Measurements from ENCODE around the gene C16orf54. TPM values are rescaled to one million over a fixed set of nuclear protein-coding genes. Genes with fewer than 3 reads are reported as not detected.

Gene C16orf54
- total and polyA plus RNA-seq, 10 of the 15 experiments (the other 5 are each of a cell fraction or from before 2014, with no cell fraction given) = 2.1 to 13.3 (median 5.4) TPM

- SMC1A ChIA-PET (ENCODE audit: uncharacterized antibody, unreplicated experiment) = interaction anchor here (1.0 kb wide), 2 partner anchors 12 to 14 kb away, joined by 3 to 4 read pairs; no protein-coding TSS in a partner anchor
- H3K9me3 ChIP-seq (replicated peaks; ENCODE audit: control insufficient read depth, insufficient read depth, low read length) = no peaks in the 10 kb centered on the region; the same call in 2 of the 3 replicates
- TF ChIP-seq ZBTB33 (IDR thresholded peaks at IDR 0.05) = peak; percentile 33; the same call in 1 of the 2 replicates
- no peak for TF ChIP-seq STAT1 (conservative IDR thresholded peaks at IDR 0.05)
- peaks cover 39% of the 10 kb centered on the region for H3K4me1 ChIP-seq (ENCODE audit: control insufficient read depth, insufficient read depth, low read length)
- CTCF ChIA-PET = interaction anchor here (0.9 to 1.6 kb wide), 2 partner anchors 13 to 75 kb away, joined by 3 to 4 read pairs; partner anchors contain the start of gene MVP
- H2AFZ ChIP-seq (ENCODE audit: control insufficient read depth, low read depth, low read length) = no peak overlapping the region
- WGBS (ENCODE audit: insufficient coverage, insufficient replicate concordance, low lambda C conversion rate, missing lambda C conversion rate) = 75% methylated on average over 19 of the region's 20 CpGs
- H3K9ac ChIP-seq (ENCODE audit: control insufficient read depth, insufficient read depth, low read length) = peak overlapping the region; percentile 83
- no peak; the same call in 2 of the 3 replicates for ATAC-seq
- POLR2A ChIA-PET = interaction anchor here (1.2 to 3.4 kb wide), 5 partner anchors 10 to 76 kb away, joined by 3 to 20 read pairs (median 5); partner anchors contain the start of genes KIF22 and MVP
- intact Hi-C loops (cut with micrococcal nuclease; ENCODE audit: unreplicated experiment) (loop anchor here (5.0 kb wide), 1 partner anchor 38 kb away; no protein-coding TSS in a partner anchor), in situ Hi-C loops (cut with MboI) (no loop called here)
- no peaks in the 10 kb centered on the region; a peak in 2 of 4 replicates for H3K36me3 ChIP-seq (ENCODE audit: control insufficient read depth in 2 of 2, insufficient read depth in 2 of 2, low read length in 1 of 2)
- H3K27me3 ChIP-seq (replicated peaks in 1 of 2; ENCODE audit: control insufficient read depth in 2 of 2, insufficient read depth in 2 of 2, low read length in 1 of 2) = no peaks in the 10 kb centered on the region
- DNase-seq (ENCODE audit: low read depth, low spot score) = no peak
- H3K27ac ChIP-seq (ENCODE audit: control insufficient read depth, insufficient read depth) = peak overlapping the region; percentile 90
- no peaks in the 10 kb centered on the region; the same call in 1 of the 2 replicates for H4K20me1 ChIP-seq (ENCODE audit: control insufficient read depth, insufficient read depth)
- no TSS peak for BruUV-seq (replicated peaks)
- RAD21 ChIA-PET (ENCODE audit: unreplicated experiment) = interaction anchor here (0.8 to 1.5 kb wide), 5 partner anchors 10 to 71 kb away, joined by 3 to 9 read pairs (median 3); partner anchors contain the start of gene PAGR1
- FAIRE-seq = no peak
- peak overlapping the region; percentile 62; the same call in 1 of the 2 replicates for H3K4me3 ChIP-seq
- H3K4me2 ChIP-seq (ENCODE audit: control insufficient read depth, insufficient read depth) = peak overlapping the region; percentile 93
- H3K79me2 ChIP-seq (ENCODE audit: control insufficient read depth, insufficient read depth, low read length) = peaks cover 10% of the 10 kb centered on the region
These were observed 1.2 kb downstream of the C16orf54 start for GRCh38 chr16:29744541-29745101.

Data from GM12878 (cell line).